NCI-H2107 treated with DMSO at 0.1 percent for 48 hours (cell line): Measurements from ENCODE around the gene TARBP1.
"Not testable (repeated sequence)": the region's sequence is repeated elsewhere in the genome, so short reads cannot be mapped to it uniquely, and the experiment has no call there.

Source experiments
- DNase-seq: peaks from one replicate; lab custom pipeline; 2025; ENCODE audit not compliant: unreplicated experiment; lab: John Stamatoyannopoulos, UW

Gene TARBP1

GRCh38 chr1:234397732-234398131 is 81.2 kb downstream of the TARBP1 start:
- DNase-seq = no peak

GRCh38 chr1:234396871-234397270 is 82.1 kb downstream of the TARBP1 start:
- no peak for DNase-seq

- DNase-seq = no peak
These were observed 82.9 kb downstream of the TARBP1 start for GRCh38 chr1:234396092-234396491.

DNA sequence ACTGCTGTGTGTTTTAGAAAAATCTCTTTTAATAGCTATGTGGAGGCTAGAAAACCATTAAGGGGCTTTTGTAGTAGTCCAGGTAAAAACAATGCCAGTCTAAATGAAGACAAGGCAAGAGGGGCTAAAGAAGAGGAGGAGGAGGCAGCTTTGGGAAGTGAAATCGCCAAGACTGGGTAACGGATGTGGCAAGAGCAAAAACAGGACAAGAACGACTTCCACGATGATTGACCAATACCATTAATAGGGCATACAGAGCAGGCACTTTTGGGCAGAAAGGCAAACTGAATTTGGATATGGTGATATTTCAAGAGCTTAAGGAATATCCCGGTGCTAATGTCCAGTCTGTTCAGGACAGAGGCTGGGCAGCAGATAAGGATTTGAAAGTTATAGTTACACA is 83.7 kb downstream of the TARBP1 start:
- no peak for DNase-seq

DNA sequence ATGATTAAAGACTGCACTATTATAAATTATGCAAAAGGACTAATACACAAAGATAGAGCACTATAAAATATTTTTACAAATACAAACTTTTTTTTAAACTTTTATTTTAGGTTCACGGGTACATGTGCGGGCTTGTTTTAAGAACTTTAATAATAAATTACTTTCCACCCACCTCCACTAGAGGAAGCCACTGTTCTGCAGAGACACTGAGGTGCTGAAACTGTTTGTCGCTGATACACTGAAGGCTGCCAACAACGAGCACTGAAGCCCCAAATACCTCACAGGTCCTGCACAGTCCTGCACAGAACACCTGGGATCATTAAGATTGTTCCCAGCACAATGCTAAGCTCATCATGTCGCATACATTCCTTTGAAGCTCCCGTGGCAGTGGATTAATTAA is 85.8 kb downstream of the TARBP1 start:
- DNase-seq = no peak

GRCh38 chr1:234388094-234388493 is 90.9 kb downstream of the TARBP1 start:
- no peak for DNase-seq

GRCh38 chr1:234386122-234386521 is 92.9 kb downstream of the TARBP1 start:
- no peak for DNase-seq

DNA sequence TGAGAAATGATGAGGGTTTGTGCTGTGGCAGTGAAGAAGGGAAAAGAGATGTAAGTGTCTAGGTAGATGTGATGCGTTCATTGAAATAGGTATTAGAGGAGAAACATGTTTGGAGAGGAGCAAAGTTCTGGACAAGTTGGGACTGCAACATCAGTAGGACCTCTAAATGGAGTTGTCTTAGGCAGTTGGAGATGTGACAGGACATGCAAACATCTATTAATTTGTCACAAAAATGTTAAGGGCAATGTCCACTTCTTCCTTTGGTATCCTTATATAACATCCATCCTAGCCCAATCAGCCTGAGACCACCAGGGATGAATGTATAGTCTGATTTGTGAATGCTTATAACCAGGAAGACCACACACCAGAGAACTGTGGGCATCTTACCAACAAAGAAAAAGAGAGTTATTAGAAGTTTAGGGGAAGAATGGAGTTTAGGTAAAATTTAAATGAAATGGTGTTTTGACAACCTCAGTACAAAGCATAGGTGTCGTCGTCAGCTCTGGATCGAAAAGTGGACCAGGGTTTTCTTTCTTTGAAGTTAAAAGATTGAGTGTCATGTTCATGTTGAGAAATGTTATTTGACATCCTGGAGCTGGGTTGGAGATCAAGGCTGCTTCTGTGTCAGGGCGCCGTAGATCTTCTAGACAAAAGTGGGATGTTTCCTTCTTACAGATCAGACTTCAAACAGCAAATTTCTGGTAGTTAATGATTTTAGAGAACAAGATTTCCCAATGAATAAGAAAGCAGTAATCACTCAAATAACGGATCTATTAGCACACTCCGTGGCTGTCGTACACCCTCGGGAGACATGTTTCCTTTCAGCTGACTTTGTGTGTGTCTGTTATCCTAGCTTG is 97.1 kb downstream of the TARBP1 start:
- DNase-seq = no peak

- not testable (repeated sequence) for DNase-seq
These were observed 99.3 kb downstream of the TARBP1 start for GRCh38 chr1:234379591-234380109.

GRCh38 chr1:234375672-234376071 is 103.3 kb downstream of the TARBP1 start:
- DNase-seq = no peak

GRCh38 chr1:234373959-234374254 is 105.1 kb downstream of the TARBP1 start:
- DNase-seq = no peak

DNA sequence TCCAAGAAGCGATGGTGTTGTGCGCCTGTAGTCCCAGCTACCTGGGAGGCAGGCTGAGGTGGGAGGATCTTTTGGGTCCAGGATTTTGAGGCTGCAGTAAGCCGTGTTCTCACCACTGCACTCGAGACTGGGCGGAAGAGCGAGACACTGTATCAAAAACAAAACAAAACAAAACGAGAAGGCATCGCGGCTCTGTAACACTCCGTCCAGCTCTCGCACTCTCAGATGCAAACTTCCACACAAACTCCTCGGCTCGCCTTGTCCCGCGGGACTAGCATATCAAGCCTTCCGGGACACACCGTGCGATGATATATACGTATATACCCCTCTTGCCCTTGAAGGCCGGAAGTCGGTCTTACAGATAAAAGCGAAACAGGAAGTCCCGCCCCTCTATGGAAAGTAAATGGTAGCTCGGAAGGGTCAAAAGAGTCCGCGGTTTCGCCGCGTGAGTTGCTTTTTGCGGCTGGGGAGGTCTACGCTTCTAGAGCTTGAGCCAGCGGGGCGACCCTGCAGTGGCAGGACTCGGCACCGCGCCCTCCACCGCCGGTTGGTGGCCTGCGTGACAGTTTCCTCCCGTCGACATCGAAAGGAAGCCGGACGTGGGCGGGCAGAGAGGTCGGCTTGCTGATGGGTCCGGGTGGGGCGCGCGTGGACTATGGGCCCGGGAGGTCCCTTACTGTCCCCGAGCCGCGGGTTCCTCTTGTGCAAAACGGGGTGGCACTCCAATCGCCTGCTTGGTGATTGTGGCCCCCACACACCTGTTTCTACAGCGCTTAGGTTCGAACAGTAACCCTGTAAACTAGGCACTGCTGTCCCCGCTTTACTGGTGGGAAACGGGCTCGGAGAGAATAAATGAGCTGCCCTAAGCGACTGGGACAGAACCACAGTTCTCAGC is 105.7 kb downstream of the TARBP1 start, which contains the start of gene COA6:
TSS of gene COA6 (plus strand) at position 393 of the 895 bp plus-strand sequence. CDS start at position 404, 11 bp downstream.
- DNase-seq = peak; percentile 95

DNA sequence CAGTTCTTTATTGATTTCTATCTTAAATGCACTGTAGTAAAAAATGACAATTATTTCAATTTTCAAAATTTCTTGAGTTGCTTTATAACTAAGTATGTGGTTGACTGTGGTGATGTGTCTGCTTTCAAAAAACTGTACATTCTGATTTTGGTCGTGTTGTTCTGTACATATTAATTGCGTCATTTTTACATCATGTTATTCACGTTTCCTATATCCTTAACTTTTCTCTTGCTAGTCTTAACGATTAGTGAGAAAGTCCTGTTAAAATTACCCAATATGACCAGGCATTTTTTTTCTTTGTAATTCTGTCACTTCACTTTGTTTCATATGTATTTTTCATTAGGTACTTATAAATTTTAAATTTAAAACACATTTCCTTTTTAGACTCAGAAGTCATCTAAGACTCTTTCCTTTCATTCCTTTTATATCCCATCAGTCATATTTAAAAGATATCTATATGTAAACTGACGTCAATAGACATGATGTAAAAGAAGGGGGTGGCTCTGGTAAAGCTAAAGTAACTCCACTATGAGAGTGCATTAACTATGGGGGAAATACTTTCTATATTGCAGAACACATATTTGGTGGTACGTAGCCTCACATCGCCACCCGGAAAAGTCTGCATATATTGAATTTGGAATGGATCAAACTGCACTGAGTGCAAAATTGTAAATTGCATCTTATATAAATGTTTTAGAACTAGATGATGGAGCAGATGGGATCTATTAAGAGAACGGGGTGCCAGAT is 106.8 kb downstream of the TARBP1 start:
- no peak for DNase-seq

GRCh38 chr1:234371414-234371813 is 107.6 kb downstream of the TARBP1 start:
- DNase-seq = no peak

GRCh38 chr1:234369784-234370183 is 109.2 kb downstream of the TARBP1 start:
- DNase-seq = no peak

- DNase-seq = no peak
These were observed 109.9 kb downstream of the TARBP1 start for GRCh38 chr1:234369033-234369430.

DNA sequence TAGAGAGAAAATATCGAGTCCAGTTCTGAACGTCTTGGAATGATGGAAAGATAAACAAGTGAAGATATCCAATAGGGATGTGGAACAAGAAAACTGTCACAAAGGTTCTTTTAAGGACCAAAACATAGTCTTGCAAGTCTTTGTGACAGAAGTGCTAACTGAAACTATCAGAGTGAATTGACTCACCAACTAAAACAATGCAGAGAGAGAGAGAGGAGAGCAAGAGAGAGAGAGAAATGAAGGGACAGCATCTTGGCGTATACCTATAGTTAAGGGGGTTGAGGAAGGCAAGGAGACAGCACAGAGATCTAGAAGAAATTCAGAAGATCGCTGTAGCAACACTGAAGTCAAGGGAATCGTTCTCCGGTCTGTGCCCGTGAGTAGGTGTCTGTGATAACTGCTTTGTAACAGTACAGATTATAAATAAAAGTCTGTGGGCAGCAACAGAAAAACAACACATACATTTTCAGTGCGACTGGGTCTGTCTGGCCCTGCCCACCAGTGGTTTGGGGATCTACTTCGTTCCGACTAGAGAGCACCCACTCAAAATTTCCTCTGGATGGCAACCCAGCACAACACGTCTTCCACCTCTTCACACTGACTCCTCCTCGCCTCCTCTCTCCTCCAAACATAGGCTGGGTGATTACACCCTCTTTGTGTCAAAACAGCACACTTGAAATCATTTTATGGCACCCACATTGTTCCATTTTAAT is 110.5 kb downstream of the TARBP1 start:
- DNase-seq = no peak

- no peak for DNase-seq
These were observed 116.4 kb downstream of the TARBP1 start for GRCh38 chr1:234362558-234362957.

DNA sequence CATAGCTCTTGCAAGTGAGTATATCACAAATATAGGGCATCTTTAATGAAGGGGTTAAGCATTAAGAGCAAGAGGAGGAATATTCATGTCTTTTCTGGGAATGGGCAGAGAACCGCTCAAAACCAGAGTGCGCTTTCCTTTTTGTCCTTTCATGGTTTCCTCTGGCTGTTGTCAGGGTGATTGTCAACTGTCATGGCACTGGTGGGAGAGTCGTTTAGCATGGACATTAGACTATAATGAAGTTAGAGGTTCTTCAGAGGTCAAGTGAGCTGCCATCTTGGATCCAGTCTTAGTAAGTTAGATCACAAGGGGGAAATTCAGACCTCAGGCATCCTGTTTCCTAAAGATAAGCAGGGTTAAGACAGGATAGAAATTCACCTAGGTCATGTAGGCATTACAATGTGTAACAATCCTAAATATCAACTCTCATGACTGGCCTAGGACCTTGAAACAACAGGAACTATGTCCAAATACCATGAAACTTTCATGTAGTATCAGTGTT is 117.8 kb downstream of the TARBP1 start:
- no peak for DNase-seq

DNA sequence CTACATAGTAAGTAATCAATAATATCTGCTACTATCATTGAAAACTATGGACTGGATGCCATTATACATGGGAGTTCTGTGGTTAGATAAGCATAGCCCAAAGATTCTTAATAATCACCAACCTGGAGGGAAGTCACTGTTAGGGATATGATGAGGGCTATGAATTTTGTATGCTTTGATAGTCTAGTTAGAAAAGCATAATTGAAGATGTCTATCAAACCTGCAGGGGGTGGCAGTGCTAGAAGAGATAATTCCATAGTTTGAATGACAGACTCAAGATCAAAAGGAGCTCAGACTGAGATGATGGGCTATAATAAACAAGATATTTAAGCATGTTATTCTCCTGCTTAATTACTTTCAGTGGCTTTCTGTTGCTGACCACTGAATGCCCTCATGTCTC is 121.1 kb downstream of the TARBP1 start:
- DNase-seq = no peak
